ENCODE results near the gene ATG4C.
A peak's percentile ranks its signal among the peaks of the same experiment; 100 is the strongest.

The ATG4C gene

GRCh38 chr1:62744611-62745577 lies 39.0 kb upstream of the ATG4C start:
- no peak overlapping the region for H3K27ac ChIP-seq (ENCODE audit: low read length)
- H3K36me3 ChIP-seq (ENCODE audit: insufficient read depth, low read length), result no peaks in the 10 kb centered on the region
- ATAC-seq (ENCODE audit: insufficient read depth, low read depth) (no peak), DNase-seq (no peak)
- no peaks in the 10 kb centered on the region for H4K20me1 ChIP-seq (ENCODE audit: insufficient read depth, low read length)
- no peaks in the 10 kb centered on the region for H3K4me1 ChIP-seq (ENCODE audit: insufficient read depth, low read length)
- no peak overlapping the region for H3K4me2 ChIP-seq (ENCODE audit: insufficient read depth, low read length)
- TF ChIP-seq EZH2 (IDR thresholded peaks at IDR 0.05; ENCODE audit: borderline replicate concordance, low read depth, low read length, severe bottlenecking) (no peak), CTCF (IDR thresholded peaks at IDR 0.05; ENCODE audit: borderline replicate concordance, extremely low read depth, low read length, poor library complexity, severe bottlenecking) (no peak)
- no peak overlapping the region for H3K4me3 ChIP-seq (ENCODE audit: low read depth in 1 of 2, low read length in 2 of 2)
- H3K79me2 ChIP-seq (ENCODE audit: insufficient read depth, low read length), result no peaks in the 10 kb centered on the region
- H2AFZ ChIP-seq (ENCODE audit: low read depth, low read length), result no peak overlapping the region
- H3K9ac ChIP-seq (ENCODE audit: low read depth, low read length), result no peak overlapping the region
- no peaks in the 10 kb centered on the region for H3K9me3 ChIP-seq (ENCODE audit: insufficient read depth, low read length, severe bottlenecking)
- H3K27me3 ChIP-seq (ENCODE audit: insufficient read depth, low read length, poor library complexity), result no peaks in the 10 kb centered on the region

DNA sequence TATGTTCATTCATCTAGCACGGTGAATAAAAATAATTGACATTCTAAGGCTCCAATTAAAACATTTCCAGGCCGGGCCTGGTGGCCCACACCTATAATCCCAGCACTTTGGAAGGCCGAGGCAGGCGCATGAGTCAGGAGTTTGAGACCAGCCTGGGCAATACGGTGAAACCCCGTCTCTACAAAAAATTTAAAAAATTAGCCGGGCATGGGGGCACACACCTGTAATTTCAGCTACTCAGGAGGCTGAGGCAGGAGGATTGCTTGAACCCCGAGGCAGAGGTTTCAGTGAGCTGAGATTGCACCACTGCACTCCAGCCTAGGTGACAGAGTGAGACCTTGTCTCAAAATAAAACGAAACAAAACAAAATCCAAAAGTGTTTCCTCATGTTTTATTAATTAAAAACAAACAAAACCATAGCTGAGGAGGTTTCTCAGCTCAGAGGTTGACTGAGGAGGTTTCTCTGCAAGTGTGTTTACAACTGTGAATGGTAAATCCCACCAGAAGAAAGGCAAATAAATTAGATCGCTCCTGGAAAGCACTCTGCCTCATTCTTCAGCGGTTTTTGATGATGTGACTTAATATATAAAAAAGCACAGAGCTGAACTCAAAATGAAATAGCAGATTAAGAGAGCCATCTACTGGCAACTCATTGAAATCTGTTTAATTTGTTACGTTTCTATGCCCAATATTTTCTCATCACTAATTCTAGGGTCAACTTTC lies 37.7 kb upstream of the ATG4C start:
- no peak overlapping the region for H3K27ac ChIP-seq (ENCODE audit: low read length)
- no peaks in the 10 kb centered on the region for H3K4me1 ChIP-seq (ENCODE audit: insufficient read depth, low read length)
- H3K4me2 ChIP-seq (ENCODE audit: insufficient read depth, low read length), result peak overlapping the region; percentile 20; the same call in 1 of the 2 replicates
- H3K27me3 ChIP-seq (ENCODE audit: insufficient read depth, low read length, poor library complexity), result no peaks in the 10 kb centered on the region
- H3K9me3 ChIP-seq (ENCODE audit: insufficient read depth, low read length, severe bottlenecking), result no peaks in the 10 kb centered on the region
- no peak overlapping the region for H2AFZ ChIP-seq (ENCODE audit: low read depth, low read length)
- H3K79me2 ChIP-seq (ENCODE audit: insufficient read depth, low read length), result no peaks in the 10 kb centered on the region
- TF ChIP-seq CTCF (IDR thresholded peaks at IDR 0.05; ENCODE audit: borderline replicate concordance, extremely low read depth, low read length, poor library complexity, severe bottlenecking), result peak; percentile 71
- no peak for TF ChIP-seq EZH2 (IDR thresholded peaks at IDR 0.05; ENCODE audit: borderline replicate concordance, low read depth, low read length, severe bottlenecking)
- H3K4me3 ChIP-seq (ENCODE audit: low read depth in 1 of 2, low read length in 2 of 2), result no peak overlapping the region
- no peak for DNase-seq
- no peak overlapping the region for H3K9ac ChIP-seq (ENCODE audit: low read depth, low read length)
- ATAC-seq (ENCODE audit: insufficient read depth, low read depth), result peak; percentile 60; the same call in 2 of the 3 replicates
- H3K36me3 ChIP-seq (ENCODE audit: insufficient read depth, low read length), result no peaks in the 10 kb centered on the region
- H4K20me1 ChIP-seq (ENCODE audit: insufficient read depth, low read length), result no peaks in the 10 kb centered on the region

DNA sequence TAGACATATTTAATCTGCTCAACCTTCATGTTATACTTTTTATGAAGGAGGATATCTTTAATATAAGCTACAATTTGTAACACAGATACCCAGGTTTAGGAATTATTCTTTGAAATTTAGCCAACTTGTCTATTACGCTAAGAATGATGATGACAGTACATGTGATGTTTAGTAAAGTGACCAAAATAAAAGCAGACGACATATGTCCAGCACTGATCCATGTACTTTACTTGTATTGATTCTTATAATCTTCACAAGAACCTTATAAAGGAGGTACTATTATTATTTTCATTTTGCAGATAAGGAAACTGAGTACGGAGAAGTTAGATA lies 37.2 kb upstream of the ATG4C start:
- no peaks in the 10 kb centered on the region for H4K20me1 ChIP-seq (ENCODE audit: insufficient read depth, low read length)
- H3K4me1 ChIP-seq (ENCODE audit: insufficient read depth, low read length), result no peaks in the 10 kb centered on the region
- no peak overlapping the region for H3K9ac ChIP-seq (ENCODE audit: low read depth, low read length)
- H3K9me3 ChIP-seq (ENCODE audit: insufficient read depth, low read length, severe bottlenecking), result no peaks in the 10 kb centered on the region
- no peak overlapping the region for H3K27ac ChIP-seq (ENCODE audit: low read length)
- no peak overlapping the region for H3K4me2 ChIP-seq (ENCODE audit: insufficient read depth, low read length)
- DNase-seq, result no peak
- ATAC-seq (ENCODE audit: insufficient read depth, low read depth), result no peak
- no peaks in the 10 kb centered on the region for H3K27me3 ChIP-seq (ENCODE audit: insufficient read depth, low read length, poor library complexity)
- H3K36me3 ChIP-seq (ENCODE audit: insufficient read depth, low read length), result no peaks in the 10 kb centered on the region
- H2AFZ ChIP-seq (ENCODE audit: low read depth, low read length), result no peak overlapping the region
- H3K4me3 ChIP-seq (ENCODE audit: low read depth in 1 of 2, low read length in 2 of 2), result no peak overlapping the region
- TF ChIP-seq CTCF (IDR thresholded peaks at IDR 0.05; ENCODE audit: borderline replicate concordance, extremely low read depth, low read length, poor library complexity, severe bottlenecking) (no peak), EZH2 (IDR thresholded peaks at IDR 0.05; ENCODE audit: borderline replicate concordance, low read depth, low read length, severe bottlenecking) (no peak)
- no peaks in the 10 kb centered on the region for H3K79me2 ChIP-seq (ENCODE audit: insufficient read depth, low read length)

Measured in DND-41 (cell line).